GM19395 (cell line): ENCODE measurements around the gene CBLN3.
"Not testable (repeated sequence)": the region's sequence is repeated elsewhere in the genome, so short reads cannot be mapped to it uniquely, and the experiment has no call there.

ENCODE experiments used
- ATAC-seq: cut with Tn5 transposase; IDR thresholded peaks from one replicate; pipeline ENCODE4 v1.9.1; 2021; ENCODE audit warnings: mild to moderate bottlenecking, moderate library complexity; ENCODE audit not compliant: unreplicated experiment

CBLN3 gene

GRCh38 chr14:24406416-24406815 lies 23.1 kb downstream of the CBLN3 start:
- no peak for ATAC-seq

DNA sequence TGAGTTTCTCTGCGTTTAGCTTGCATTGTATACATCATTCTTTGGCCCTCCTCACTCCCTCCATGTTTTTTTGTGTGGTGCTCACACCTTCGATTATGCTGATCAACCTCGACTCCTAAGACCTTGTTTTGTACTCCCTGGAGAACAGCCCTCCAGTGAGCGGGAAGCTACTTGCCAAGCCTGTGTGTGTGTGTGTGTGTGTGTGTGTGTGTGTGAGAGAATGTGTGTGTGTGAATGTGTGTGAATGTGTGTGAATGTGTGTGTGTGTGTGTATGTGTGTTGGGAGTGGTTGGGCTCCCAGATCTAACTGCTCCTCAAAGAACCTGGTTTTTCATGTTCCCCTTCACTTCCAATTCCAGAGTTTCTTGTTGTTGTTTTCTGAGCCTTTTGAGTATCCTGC lies 24.7 kb downstream of the CBLN3 start:
- ATAC-seq, result no peak

GRCh38 chr14:24403294-24403998 lies 26.0 kb downstream of the CBLN3 start:
- ATAC-seq, result no peak

DNA sequence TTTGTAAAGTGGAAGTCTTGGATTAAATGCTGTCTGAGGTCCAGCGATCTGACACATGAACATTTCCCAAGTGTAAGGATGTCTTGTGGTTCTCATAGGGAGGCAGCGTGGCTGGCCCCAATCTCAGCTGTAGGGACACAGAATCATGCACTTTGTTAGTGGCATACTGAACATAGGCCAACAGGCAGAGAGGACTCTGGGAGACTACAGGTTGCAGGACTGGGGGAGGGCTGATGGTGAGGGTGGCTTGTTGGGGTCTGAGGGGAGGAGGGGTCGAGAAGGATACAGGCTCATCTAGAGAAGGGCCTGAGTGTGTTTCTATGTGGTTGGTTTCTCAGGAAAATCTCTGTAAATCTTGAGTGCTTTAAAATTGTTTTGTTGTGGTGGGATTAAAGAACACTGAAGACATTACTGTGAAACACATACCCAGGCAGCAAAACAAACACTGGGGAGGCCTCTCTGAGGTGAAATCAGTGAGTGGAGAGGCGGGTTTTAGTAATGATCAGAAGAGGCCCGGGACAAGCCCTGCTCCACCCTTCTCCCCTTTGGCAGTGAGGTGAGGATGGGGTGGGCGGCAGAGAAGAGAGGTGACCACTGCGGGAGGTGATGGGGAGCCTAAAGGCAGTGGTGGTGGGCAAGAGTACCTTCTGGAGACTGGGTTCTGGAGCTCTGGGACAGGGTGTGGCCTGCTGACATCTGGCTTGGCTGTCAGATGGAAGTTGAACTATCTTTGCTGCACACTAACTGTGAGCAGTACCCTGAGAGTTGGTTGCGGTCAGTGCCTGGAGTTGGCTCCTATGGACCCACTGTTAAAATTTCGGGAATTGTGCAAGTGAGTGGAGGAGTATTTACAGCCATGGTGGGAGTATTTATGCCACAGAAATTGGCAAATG lies 27.4 kb downstream of the CBLN3 start:
- no peak for ATAC-seq

DNA sequence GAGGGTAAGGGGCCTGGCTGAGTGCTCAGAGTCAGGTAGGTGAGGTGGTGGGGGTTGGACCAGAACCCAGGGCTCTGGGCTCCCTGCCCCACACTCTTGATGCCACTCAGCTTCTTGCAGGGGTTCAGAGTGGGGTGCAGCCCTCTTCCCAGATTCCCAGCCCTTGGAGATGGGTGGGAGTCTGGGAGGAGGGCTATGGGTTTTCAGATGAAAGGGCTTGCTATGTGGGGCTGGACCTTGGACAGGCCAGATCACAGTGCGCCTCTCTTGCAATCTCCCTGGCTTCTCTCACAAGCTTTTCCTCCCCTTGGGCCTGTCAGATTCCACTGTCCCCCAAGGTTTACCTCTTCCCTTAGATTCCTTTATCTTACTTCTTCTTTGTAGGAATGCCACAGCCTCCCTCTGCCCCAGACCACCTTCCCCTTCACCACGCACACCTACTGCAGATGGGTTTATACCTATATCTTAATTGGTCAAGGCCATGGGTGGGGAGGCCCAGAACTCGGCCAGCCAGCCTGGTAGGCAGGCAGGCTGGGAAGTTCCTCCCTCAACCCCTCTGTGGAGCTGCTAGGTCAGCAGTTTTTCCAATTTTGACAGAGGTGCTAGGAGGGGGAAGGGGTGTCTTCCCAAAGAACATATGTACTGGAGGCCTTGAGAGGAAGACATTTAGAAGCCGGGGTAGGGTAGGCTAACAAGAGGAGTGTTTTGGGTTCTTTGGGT lies 29.3 kb downstream of the CBLN3 start:
- no peak for ATAC-seq

DNA sequence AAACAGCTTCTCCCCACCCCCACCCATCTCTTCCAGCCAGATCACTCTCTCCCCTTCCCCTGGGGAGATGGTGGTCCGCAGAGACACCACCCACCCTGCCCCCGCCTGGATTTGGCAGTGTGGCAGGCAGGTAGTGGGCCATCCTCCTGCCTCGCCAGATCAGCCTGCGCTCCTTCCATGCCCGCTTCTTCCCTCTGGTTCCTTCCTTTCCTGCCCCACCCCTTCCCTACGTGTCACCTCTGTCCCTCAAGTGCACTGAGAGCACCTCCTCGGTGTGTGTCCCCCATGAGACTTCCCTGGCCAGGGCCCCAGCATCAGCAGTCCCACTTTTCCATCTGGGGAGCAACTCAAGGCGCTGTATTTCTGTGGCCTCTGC lies 30.0 kb downstream of the CBLN3 start:
- ATAC-seq, result no peak

GRCh38 chr14:24398653-24399446 lies 30.6 kb downstream of the CBLN3 start, which contains the start of gene NYNRIN:
Gene NYNRIN, plus strand, starts transcription at chr14:24399003. Its CDS starts 244 bp downstream, at chr14:24399247.
- no peak for ATAC-seq

GRCh38 chr14:24398293-24398652 lies 31.2 kb downstream of the CBLN3 start:
- no peak for ATAC-seq

- no peak for ATAC-seq
These were observed 31.7 kb downstream of the CBLN3 start for GRCh38 chr14:24397639-24398292.

- ATAC-seq, result no peak
These were observed 33.6 kb downstream of the CBLN3 start for GRCh38 chr14:24395609-24396582.

- ATAC-seq, result no peak
These were observed 35.2 kb downstream of the CBLN3 start for GRCh38 chr14:24394275-24394674.

DNA sequence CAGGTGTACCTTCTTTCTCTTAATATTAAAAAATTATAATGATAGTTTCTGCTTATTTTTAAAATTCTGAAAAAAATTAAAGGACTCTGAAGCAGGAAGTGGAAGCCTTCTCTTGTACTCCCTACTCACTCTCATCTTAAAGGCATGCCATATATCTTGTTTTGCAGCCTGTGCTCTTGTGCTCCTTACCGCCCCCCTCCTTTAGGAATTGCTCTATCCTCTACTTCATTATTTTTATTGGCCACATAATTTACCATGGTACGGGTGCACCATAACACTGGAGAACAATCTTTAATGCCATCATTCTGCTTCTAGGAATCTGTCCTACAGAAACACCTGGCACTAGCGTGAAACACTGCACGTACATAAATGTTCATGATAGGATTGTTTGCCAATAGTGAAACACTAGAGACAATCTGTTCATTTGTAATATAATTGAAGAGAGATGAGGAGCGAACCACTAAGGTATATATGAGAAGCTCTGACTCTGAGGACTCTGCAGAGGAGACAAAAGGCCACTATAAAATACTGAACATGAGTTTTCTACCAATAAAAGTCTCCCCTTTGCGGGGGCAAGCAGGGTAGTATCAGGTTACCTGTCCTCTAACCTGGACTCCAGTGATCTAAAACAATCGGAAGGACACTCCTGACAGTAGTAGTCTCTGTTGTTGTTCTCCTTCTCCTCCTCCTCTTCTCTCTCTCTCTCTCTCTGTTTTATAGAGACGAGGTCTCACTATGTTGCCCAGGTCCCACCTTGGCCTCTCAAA lies 37.0 kb downstream of the CBLN3 start:
- ATAC-seq, result no peak

DNA sequence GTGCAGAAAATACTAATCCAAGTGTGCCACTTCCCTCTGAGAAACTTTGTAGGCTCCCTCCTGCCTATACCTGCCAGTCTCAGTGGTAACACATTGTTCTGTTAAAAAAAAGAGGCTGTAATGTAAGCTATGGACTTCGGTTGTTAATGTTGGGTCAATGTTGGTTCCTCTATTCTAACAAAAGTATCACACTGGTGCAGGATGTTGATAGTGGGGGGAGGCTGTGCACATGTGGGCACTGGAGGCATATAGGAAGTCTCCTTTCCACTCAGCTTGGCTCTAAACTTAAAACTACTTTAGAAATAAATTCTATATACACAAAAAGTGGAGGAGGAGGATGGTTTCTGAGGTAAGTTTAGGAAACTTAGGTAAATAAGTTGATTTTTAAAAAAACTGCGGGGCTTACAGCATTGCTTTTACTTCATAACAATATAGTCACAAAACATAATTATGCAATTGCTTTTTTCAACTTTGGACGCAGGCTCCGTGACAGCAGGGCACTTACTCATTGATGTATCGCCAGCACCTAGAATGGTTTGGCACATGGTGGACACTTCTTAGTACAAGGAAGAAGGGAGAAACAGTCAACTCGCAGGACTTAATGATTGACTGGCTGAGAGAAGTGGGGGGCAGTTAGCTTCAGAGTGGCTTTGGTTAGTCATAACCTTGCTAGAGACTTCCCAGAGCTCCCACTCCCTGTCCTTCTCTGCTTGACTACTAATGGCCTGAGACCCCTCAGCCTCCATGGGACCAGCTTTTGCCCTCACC lies 38.6 kb downstream of the CBLN3 start:
- ATAC-seq, result no peak

DNA sequence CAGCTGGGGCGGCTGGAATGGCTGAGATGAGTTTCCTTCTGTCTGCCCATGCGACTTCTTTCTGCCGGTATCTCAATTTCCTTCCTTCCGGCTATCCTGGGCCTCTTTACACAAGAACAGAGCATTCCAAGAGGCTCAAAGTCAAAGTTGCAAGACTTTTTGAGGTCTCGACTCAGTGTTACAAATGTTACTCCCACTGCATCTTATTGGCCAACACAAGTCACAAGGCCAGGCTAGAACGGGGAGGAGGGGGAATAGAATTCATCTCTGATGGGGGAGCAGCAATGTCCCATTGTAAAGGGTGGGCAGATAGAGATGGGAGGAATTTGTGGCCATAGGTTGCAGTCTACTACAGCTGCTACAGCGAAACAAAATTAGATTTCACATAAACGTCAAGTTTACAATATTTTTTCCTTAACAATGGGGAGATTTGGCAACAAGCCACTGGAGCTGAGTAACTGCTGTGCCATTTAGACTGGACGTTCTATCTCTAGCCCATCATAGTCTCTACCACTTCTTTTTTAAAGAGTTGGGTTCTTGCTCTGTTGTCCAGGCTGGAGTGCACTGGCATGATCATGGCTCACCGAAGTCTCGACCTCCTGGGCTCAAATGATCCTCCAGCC lies 40.1 kb downstream of the CBLN3 start:
- ATAC-seq, result no peak

DNA sequence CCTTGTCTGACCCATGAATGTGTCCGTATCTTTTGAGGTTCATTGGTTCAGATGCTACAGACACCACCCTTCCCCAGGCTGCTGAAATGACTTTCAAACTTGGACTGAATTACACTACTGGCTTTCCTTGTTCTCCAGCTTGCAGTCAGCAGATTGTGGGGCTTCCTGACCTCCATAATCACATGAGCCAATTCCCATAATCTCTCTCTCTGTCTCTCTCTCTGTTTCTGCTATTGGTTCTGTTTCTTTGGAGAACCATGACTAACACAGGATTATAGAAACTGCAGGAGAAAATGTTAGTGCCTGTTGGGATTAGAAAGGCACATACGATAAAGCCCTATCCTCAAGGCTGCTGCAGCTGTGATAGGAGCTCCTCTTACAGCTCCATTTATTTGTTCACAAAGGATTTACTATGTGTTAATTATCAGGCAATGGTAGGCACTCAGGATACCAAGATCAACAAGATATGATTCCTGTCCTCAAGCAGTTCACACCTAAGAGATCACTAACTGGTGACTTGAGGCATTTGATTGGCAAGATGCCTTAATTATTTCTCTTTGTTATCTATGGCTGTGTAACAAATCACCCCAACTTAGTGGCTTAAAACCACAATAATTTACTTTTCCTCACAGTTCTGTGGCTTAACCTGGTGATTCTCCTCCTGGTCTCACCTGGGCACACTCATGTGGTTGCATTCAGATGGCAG lies 40.8 kb downstream of the CBLN3 start:
- ATAC-seq, result no peak

GRCh38 chr14:24387579-24387978 lies 41.9 kb downstream of the CBLN3 start:
- not testable (repeated sequence) for ATAC-seq

DNA sequence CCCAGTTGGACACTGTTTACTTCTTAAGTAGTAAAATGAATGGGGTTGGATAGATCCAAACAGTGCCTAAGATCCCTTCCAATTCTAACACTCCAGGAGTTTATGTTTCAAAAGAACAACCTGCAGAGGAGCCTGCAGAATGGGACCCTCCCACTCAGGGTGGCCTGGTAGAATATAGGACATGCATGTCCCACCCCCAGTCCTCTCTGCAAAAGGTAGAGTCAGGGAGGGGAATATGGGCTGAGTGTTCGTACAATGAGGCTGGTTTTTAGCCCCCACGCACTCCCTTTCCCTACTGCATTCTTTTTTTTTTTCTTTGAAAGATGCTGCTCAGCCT lies 42.5 kb downstream of the CBLN3 start:
- no peak for ATAC-seq
